Smooth muscle cell (in vitro differentiated cells): ENCODE results near the gene EBF4. TPM values are rescaled to one million over a fixed set of nuclear protein-coding genes. Genes with fewer than 3 reads are reported as not detected.
A peak's percentile ranks its signal among the peaks of the same experiment; 100 is the strongest.

Experiments
- DNase-seq: peaks from one replicate; lab custom pipeline; 2025; ENCODE audit not compliant: unreplicated experiment; lab: John Stamatoyannopoulos, UW
- H2AFZ ChIP-seq: fragments of 200-600 bp; sonication (generic); 2 replicates; pipeline ENCODE4 v1.6.0; 2016; ENCODE audit warnings: antibody characterized with exemption, low read depth, mild to moderate bottlenecking
- H3F3A ChIP-seq: fragments of 200-600 bp; sonication (generic); 2 replicates; pipeline ENCODE4 v1.6.0; 2017; ENCODE audit warnings: antibody characterized with exemption, low read depth
- H3K27ac ChIP-seq: fragments of 200-600 bp; sonication (generic); 2 replicates; pipeline ENCODE4 v1.5.1; 2016; ENCODE audit warnings: low read depth, mild to moderate bottlenecking
- H3K27me3 ChIP-seq: fragments of 200-600 bp; sonication (generic); 2 replicates; pipeline ENCODE4 v1.6.1; 2016; ENCODE audit warnings: low read depth, mild to moderate bottlenecking
- H3K36me3 ChIP-seq: fragments of 200-600 bp; sonication (generic); 2 replicates; pipeline ENCODE4 v1.5.1; 2016; ENCODE audit warnings: low read depth
- H3K4me1 ChIP-seq: fragments of 200-600 bp; sonication (generic); 2 replicates; pipeline ENCODE4 v1.5.1; 2016; ENCODE audit warnings: low read depth
- H3K4me2 ChIP-seq: fragments of 200-600 bp; sonication (generic); 2 replicates; pipeline ENCODE4 v1.6.0; 2016; ENCODE audit warnings: mild to moderate bottlenecking
- H3K4me3 ChIP-seq: fragments of 200-600 bp; sonication (generic); 2 replicates; pipeline ENCODE4 v1.5.1; 2016; ENCODE audit warnings: mild to moderate bottlenecking
- H3K79me2 ChIP-seq: fragments of 200-600 bp; sonication (generic); 2 replicates; pipeline ENCODE4 v1.6.0; 2016; ENCODE audit warnings: low read depth, mild to moderate bottlenecking
- H3K9ac ChIP-seq: fragments of 200-600 bp; sonication (generic); 2 replicates; pipeline ENCODE4 v1.6.0; 2016; ENCODE audit warnings: low read depth
- H3K9me3 ChIP-seq: fragments of 200-600 bp; sonication (generic); replicated peaks from 2 replicates; pipeline ENCODE4 v1.5.1; 2016; ENCODE audit warnings: low read depth
- H4K20me1 ChIP-seq: fragments of 200-600 bp; sonication (generic); 2 replicates; pipeline ENCODE4 v1.6.0; 2016; ENCODE audit warnings: low read depth
- WGBS: methylation state at CpG from one replicate; pipeline ENCODE4 v1.1.7; 2016; ENCODE audit warnings: low lambda C conversion rate; 5-methylcytosine and 5-hydroxymethylcytosine counted together
- polyA plus RNA-seq: library from polyadenylated mRNA; unstranded; fragments of >200 nt; fragmentation: Nextera tagmentation; extraction: Ambion mirVana; gene quantifications from 2 replicates; pipeline ENCODE4 v1.2.1, GENCODE V29; 2016
- total RNA-seq: library from RNA; depleted of rRNA; stranded (reverse); fragments of >200 nt; gene quantifications from 2 replicates; pipeline ENCODE4 v1.2.3, GENCODE V29; 2014
- TF ChIP-seq, protein P1 (sequence below): fragments of 200-600 bp; sonication (generic); IDR thresholded peaks from 2 replicates; pipeline ENCODE4 v1.5.1; 2017; ENCODE audit warnings: borderline replicate concordance, mild to moderate bottlenecking, antibody characterized with exemption; ENCODE audit not compliant: insufficient read depth, poor library complexity, severe bottlenecking

EBF4 gene
- total and polyA plus RNA-seq, 2 experiments from 2014 or later, result 8.2 to 19.0 TPM

- Histone ChIP-seq H3K9ac (no peak overlapping the region), H3K27ac (no peak overlapping the region), H3K9me3 (no peaks in the 10 kb centered on the region), H3K4me1 (peaks cover 13% of the 10 kb centered on the region), H3K4me2 (peak overlapping the region; percentile 87), H3K27me3 (peaks cover 34% of the 10 kb centered on the region), H4K20me1 (no peaks in the 10 kb centered on the region), H3K36me3 (no peaks in the 10 kb centered on the region), H3F3A (no peaks in the 10 kb centered on the region), H3K79me2 (no peaks in the 10 kb centered on the region), H2AFZ (peak overlapping the region; percentile 74), H3K4me3 (peak overlapping the region; percentile 64)
- WGBS, result 65% methylated on average over 9 of the region's 9 CpGs
- no peak for DNase-seq
- TF ChIP-seq, protein P1, sequence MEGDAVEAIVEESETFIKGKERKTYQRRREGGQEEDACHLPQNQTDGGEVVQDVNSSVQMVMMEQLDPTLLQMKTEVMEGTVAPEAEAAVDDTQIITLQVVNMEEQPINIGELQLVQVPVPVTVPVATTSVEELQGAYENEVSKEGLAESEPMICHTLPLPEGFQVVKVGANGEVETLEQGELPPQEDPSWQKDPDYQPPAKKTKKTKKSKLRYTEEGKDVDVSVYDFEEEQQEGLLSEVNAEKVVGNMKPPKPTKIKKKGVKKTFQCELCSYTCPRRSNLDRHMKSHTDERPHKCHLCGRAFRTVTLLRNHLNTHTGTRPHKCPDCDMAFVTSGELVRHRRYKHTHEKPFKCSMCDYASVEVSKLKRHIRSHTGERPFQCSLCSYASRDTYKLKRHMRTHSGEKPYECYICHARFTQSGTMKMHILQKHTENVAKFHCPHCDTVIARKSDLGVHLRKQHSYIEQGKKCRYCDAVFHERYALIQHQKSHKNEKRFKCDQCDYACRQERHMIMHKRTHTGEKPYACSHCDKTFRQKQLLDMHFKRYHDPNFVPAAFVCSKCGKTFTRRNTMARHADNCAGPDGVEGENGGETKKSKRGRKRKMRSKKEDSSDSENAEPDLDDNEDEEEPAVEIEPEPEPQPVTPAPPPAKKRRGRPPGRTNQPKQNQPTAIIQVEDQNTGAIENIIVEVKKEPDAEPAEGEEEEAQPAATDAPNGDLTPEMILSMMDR, result no peak
Observed at GRCh38 chr20:2799271-2799670, 106.7 kb downstream of the EBF4 start.

- 5% methylated on average over 36 of the region's 61 CpGs for WGBS
- no peak for DNase-seq
- Histone ChIP-seq H3K36me3 (no peaks in the 10 kb centered on the region), H3K4me3 (peak overlapping the region; percentile 64), H4K20me1 (no peaks in the 10 kb centered on the region), H3K9ac (no peak overlapping the region), H3K4me2 (peak overlapping the region; percentile 87), H3K27me3 (peaks cover 39% of the 10 kb centered on the region), H2AFZ (peak overlapping the region; percentile 74), H3K79me2 (no peaks in the 10 kb centered on the region), H3F3A (no peaks in the 10 kb centered on the region), H3K27ac (no peak overlapping the region), H3K9me3 (no peaks in the 10 kb centered on the region), H3K4me1 (peaks cover 13% of the 10 kb centered on the region)
- TF ChIP-seq, protein P1, result no peak
Observed at GRCh38 chr20:2799688-2800520, 107.3 kb downstream of the EBF4 start.

GRCh38 chr20:2800521-2801285 is 108.1 kb downstream of the EBF4 start, which contains the start of gene CPXM1:
CPXM1 (minus strand) TSS chr20:2800627; CDS start chr20:2800572, 55 bp downstream.
- no peak within 1 kb of the TSS for H3K27ac ChIP-seq
- H3F3A ChIP-seq, result no peaks in the 10 kb centered on the region
- H3K9ac ChIP-seq, result no peak within 1 kb of the TSS
- H3K4me2 ChIP-seq, result peak within 1 kb of the TSS; percentile 87
- H3K36me3 ChIP-seq, result no peaks in the 10 kb centered on the region
- peak within 1 kb of the TSS; percentile 64 for H3K4me3 ChIP-seq
- H2AFZ ChIP-seq, result peak within 1 kb of the TSS; percentile 78
- WGBS, result 3% methylated on average over 19 of the region's 52 CpGs
- TF ChIP-seq, protein P1, result no peak
- H3K9me3 ChIP-seq, result no peaks in the 10 kb centered on the region
- no peak for DNase-seq
- no peaks in the 10 kb centered on the region for H3K79me2 ChIP-seq
- peaks cover 47% of the 10 kb centered on the region for H3K27me3 ChIP-seq
- H4K20me1 ChIP-seq, result no peaks in the 10 kb centered on the region
- peaks cover 13% of the 10 kb centered on the region for H3K4me1 ChIP-seq
